ENCODE data around the gene LRP1.

Gene LRP1

GRCh38 chr12:57229046-57229633 lies 100.9 kb downstream of the LRP1 start:
- DNase-seq = no peak

- DNase-seq = peak; percentile 96
These were observed 101.5 kb downstream of the LRP1 start, which contains the start of gene SHMT2 for GRCh38 chr12:57229634-57230380. Gene SHMT2, plus strand, starts transcription at chr12:57229711. Its CDS starts 68 bp downstream, at chr12:57229779.

- DNase-seq = no peak
These were observed 102.3 kb downstream of the LRP1 start for GRCh38 chr12:57230381-57231155.

- DNase-seq = no peak
These were observed 103.2 kb downstream of the LRP1 start for GRCh38 chr12:57231276-57232021.

GRCh38 chr12:57232156-57232756 lies 104.0 kb downstream of the LRP1 start:
- no peak for DNase-seq

- DNase-seq = no peak
These were observed 105.3 kb downstream of the LRP1 start for GRCh38 chr12:57233357-57234232.

GRCh38 chr12:57234233-57234570 lies 105.9 kb downstream of the LRP1 start:
- no peak for DNase-seq

- no peak for DNase-seq
These were observed 106.3 kb downstream of the LRP1 start for GRCh38 chr12:57234571-57235016.

- DNase-seq = no peak
These were observed 106.9 kb downstream of the LRP1 start for GRCh38 chr12:57235017-57235727.

GRCh38 chr12:57235728-57236131 lies 107.4 kb downstream of the LRP1 start:
- DNase-seq = no peak

GRCh38 chr12:57236201-57236924 lies 108.1 kb downstream of the LRP1 start:
- DNase-seq = no peak

GRCh38 chr12:57236925-57237595 lies 108.8 kb downstream of the LRP1 start:
- no peak for DNase-seq

- no peak for DNase-seq
These were observed 109.3 kb downstream of the LRP1 start for GRCh38 chr12:57237596-57237931.

GRCh38 chr12:57237932-57238853 lies 109.9 kb downstream of the LRP1 start:
- peak; percentile 50 for DNase-seq

GRCh38 chr12:57238854-57239554 lies 110.7 kb downstream of the LRP1 start:
- DNase-seq = peak; percentile 90

GRCh38 chr12:57239587-57240065 lies 111.3 kb downstream of the LRP1 start:
- no peak for DNase-seq

- peak; percentile 67 for DNase-seq
These were observed 112.0 kb downstream of the LRP1 start for GRCh38 chr12:57240066-57240921.
